Nucleus accumbens (tissue), 56 donors: Measurements from ENCODE around the gene MRGPRE.

Experiments
- DNase-seq, 56 donors: peaks; one replicate each; lab custom pipeline; 2025; lab: John Stamatoyannopoulos, UW

Gene MRGPRE

DNA sequence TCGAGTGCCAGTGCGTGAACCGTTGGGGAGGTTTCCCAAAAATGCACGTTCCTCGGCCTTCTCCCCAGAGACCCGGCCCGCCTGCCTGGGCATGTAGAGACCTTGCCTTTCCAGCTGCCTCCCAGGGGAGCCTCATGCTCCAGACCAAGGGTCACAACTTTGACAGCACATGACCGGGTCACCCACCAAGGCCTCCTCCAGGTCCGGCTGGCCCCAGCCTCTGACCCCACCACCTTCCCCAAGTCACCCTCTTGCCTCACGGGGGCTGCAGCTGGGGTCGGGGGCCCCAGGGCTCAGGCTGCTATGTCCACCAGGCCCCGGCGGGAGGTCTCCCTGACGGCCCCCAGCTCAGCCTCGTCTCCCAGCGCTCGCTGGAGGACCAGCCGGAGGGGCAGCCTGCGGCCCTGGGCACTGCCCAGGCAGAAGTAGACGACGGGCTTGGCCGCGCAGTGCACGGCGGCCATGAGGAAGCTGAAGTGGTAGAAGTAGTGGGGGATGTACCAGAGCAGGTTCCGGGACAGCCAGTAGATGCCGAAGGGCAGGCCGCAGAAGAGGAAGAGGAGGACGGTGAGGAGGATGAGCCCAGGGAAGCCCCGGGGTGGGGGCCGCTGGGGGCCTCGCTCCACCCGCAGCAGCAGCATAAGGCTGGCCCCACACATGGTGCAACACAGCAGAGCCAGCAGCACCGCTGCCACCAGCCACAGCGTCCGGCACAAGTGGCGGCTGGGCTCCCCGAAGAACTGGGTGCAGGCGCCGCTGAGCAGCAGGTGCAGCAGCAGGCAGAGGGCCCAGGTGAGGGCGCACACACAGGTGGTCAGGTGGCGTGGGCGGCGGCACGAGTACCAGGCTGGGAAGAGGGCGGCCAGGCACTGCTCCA lies 4.4 kb downstream of the MRGPRE start:
- no peak for DNase-seq

DNA sequence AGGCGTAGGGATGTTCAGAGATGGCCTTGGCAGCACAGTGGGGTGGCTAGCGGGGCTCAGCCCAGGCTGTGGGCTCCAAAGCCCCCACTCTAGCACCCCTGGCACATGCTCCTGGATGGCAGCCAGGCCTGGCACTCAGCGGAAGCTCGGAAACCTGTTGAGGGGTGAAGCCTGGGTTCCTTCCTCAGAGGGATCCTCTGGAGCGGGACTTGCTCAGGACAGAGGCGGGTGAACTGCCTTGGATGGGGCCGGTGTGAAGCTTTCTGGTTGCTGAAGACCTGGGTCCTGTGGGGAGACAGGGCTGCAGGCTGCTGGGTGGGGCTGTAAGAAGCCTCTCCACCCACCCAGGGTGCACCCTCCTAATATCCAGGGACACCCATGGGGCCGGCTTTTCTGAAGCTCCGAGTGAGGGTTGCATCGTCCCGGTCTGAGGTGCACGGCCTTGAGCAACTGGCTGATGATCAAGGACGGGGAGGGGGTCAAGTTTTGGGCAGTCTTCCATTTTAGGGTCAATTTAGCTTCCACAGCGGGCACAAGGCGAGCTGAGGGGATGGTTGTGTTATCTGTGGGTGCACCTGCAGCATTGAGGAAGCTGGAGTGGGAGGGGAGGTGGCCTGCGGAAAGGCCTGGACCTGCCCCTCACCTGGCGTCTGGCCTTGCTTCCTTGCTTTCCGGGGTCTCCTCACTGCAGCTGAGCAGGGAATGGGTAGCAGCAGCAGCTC lies 5.2 kb downstream of the MRGPRE start:
- no peak for DNase-seq

DNA sequence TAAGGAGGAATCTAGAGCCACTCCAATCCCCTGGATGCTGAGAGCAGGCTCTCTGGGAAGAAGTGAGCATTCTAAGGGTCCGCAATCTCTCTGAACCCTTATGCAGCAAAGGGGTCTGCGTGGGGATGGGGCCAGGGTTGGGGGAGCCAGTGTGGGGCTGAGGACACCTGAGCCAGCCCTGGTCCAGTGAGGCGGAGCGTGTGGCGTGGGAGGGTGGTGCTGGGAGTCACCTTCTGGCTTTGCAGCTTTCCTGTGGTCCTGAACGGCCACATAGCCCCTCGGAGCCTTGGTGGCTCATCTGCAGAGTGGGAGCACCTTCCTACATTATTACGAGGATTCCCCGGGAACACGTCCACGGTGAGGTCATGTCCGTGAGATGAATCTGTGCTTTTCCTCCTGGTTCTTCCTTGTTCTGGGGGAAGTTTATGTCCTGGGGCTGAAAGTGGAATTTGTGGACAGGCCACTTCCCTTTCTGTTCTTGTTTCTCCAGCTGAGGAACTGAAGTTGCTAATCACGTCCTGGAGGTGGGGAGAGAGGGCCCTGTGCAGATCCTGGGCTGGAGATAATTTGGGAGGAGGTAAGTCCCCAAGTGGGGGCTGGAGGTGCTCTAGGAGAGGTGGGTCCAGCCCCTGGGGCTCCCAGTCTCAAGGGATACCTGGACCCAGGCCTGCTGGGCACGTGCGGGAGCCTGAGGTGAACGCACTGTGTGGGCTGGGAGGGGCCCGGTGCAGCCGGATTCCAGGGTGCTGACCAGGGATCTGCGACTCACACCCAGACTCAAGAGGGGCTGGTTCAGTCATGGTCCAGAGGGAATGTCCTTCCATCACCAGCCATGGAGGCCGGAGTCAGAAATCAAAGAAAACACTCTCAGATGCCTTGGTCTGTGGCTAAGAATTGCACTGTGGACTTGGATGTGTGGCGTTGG lies 6.1 kb downstream of the MRGPRE start:
- no peak for DNase-seq

DNA sequence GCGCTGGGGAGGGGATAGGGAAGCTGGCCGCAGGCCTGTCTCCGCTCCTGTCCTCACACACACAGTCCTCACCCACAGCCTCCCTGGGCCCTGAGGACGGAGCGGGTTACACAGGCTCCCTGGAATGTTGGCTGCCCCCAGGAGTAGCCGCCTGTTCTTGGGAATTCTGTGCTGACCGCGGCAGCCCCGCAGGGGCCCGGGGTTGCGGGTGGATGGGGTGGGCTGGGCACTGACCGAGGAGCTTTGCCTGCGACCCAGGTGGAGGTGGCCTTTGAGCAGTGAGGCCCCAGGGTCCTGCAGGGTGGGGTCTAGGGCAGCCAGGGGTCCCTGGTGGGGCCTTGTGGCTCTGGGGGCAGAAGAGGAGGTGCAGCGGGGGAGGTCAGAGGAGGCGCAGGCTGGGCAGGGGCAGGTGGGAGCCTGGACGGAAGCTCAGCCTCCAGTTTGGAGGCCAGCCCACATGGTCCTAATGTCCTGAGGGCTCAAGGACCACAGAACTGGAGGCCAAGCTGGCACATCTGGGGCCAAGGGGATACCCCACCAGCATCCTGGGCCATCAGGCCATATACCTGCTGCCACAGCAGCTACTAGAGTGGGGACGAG lies 7.0 kb downstream of the MRGPRE start:
- no peak for DNase-seq

DNA sequence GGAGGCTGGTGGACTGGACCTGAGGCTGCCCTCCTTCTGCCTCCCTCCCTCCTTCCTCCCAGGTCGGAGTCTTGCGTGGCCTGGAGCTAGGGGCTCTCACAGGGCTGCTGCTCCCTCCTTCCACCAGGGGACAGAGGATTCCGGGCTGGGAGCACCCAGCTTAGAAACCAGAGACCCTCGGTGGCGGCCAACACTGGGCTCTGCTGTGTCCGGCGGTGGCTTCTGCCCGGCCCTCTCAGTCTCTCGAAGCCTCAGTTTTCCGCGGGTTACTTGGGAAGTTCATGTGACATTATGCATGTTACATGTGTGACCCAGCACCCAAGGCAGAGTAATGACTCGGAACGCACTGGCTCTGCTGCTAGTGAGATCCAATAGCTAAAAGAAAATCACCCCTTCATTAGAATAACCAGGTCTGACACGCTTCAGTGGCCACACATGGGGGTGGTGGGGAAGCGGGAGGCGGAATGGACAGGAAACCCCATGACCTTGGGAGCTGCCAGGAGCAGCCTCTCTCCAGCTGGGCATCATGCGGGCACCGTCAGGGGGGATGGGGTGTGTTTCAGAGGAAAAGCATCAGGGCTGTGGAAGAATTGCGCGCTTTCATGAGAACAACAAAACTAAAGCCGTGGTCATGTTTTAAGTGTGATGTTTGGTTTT lies 7.7 kb downstream of the MRGPRE start:
- DNase-seq: no peak

DNA sequence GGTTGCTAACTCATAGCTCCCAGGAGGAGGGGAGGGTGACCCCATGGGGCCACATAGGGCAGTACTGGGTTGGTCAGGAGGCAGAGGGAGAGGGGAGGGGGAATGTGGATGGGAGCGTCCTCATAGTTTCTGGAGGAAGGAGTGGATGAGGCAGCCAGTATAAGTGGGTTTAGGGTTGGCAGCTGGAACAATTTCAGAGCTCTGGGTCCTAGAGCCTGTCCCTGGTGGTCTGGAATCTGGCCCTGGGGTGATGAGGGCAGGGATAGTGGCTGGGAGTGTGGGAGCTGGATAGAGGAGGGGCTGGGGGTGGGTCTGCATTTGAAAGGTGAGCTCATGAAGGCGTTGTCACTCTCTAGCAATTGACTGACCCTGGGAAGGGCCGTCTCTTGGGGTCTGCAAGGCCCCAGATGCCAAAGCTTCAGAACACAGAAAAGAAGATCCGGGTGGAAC lies 8.3 kb downstream of the MRGPRE start:
- DNase-seq: no peak

DNA sequence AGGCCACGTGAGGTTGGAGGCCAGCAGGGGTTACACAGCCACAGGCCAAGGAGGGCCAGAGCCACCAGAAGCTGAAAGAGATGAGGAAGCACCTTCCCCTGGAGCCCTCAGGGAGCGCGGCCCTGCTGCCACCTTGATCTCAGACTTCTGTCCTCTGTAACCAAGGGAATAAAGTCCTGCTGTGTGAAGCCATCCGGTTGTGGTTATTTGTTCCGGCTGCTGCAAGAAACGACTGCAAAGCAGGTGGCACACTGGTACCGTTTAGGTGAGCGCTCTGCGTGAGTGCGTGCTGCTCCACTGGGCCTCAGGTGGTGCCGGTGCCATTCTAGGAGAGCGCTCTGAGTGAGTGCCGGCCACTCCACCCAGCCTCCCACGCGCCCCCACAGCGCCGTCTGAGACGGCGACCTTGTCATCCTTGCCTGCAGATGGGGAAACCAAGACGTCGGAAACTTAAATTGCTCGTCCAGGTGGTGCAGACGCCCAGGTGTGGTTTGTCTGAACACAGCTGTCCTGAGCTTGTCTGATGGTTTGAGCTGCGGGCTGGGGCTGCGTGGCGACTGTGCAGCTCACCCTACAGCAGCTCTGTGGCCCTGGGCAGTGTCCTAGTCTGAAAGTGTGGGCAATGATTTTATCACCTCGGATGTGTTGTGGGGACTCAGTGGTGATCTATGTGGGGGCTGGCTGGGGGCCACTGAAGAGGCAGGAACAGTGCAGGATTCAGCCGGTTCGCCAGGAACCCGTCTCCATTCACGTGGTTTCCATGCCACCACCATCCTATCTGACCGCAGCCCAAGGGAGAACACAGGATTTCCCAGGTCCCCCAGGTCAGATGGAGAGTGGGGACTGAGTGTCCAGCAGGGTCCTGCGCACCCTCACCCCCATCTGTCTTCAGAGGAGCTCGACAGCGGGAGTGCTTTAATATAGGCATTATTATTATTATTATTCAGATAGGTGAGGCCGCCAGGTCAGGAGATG lies 9.0 kb downstream of the MRGPRE start:
- no peak for DNase-seq

DNA sequence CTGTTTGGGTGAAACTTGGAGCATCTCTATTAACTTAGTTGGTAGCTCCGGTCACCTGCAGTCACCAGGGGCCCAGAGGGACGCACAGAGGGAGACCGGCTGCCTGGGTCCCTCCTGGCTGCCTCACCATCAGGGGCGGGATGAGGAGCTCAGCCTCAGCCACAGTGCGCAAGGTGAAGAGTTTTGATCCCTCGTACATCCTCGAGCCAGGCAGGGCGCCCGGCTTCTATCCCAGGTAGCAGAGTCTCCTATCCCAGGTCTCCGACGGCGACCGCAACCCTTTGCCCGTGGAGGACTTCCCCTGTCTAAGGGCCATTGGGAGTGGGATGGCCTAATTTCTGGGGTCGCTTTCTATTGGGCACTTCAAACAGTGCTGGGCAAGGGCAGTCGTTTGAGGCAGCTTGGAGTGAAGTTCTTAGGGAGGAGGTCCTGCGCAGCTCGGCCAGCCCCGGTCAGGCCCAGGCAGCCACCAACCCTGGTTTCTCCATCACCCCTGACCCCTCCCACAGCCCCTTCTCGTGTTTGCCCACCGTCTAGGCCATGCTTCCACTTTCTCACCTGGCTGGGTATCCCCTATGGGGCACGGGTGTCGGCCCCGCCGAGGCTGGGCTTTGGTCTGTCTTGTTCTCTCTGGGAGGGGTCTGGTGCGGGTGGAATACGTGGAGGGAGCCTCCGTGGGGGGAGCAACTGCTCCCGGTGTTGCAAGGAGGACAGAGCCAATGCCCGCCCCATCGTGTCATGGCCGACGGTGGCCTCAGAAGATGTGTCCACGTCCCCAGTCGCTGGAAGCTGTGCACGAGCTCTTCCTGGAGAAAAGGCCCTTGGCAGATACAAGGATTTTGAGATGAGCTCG lies 10.0 kb downstream of the MRGPRE start:
- no peak for DNase-seq

DNA sequence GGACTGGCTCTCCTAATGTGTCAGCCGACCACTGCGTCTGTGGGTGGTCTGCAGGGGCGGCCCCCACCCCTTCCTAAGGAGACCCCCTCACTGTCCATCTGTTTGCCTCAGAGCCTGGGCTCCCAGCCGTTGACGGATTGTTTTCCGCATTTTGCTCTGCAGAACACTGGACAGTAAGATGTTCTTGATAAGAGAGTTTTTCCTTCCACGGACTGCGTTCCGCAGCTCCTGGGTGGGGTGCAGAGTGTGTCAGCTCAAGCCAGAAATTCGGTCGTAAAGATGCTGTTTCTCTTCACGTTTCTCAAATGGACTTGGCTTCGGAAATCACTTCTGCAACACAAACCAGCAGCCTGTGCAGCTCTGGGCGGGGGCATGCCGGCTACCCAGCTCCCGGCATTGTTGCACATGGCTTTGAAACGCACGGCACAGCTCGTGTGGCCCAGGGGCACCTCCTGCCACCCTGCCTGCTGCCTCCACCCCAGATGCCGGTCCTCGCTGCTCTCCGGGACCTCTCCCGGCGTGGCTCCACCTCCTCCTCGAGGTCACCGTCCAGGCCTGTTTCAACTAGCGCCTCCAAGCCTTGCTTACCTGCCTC lies 10.7 kb downstream of the MRGPRE start:
- no peak for DNase-seq

DNA sequence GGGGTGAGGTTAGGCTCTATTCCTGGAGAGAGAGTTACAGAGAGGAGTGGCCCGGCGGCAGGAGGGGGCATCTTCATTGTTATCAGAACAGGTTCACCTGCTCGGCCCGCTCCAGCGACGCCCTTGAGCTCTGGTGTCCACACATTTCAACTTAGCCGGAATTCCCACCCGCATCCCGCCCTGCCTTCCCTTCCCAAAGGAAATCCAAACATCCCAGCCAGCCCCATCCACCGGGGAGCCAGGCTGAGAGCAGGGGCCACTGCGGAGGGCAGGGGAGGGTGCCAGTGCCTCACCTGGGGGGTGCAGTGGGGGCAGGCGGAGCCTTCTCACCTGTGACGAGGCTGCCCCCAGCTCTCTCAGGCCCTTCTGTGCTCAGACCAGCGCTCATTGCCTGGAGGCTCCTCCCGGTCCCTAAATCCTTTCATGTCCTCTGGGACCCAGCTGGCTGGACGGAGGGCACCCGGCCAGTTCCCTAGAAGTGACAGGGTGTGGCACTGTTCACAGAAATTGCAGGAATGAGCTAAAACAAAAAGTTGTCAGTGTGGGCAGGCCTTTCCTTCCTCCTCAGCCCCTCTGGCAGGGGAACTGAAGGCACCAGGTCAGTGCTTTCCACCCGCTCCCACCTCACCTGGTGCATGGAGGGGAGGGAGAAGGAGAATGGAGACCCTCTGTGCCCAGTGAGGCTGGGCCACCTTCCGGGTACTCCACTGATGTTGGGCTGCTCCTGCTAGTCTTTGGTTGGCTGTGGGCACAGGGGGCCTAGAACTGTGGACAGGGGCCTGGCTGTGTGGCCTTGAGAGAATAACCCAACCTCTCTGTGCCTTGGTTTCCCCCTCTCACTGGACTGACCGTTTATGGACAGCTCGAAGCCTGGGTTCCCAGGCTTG lies 11.5 kb downstream of the MRGPRE start:
- no peak for DNase-seq

DNA sequence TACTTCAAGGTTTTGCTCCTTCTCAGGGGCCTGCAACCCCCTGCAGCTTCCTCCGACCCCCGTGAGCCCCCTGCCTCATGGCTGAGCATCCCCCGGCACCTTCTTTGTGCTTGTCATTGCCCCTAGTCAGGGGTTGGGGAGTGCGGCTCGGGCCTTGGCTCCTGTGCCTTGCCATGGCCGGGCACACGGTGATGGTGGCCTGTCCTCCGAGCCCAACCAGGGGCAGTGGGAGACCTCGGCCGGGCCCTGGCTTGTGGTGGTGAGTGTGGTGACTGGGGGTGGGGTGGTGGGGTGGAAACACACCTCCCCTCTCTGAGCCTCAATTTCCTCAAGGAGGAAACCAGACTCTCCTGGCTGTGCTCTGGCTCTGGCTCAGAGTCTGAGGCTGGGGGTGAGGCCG lies 12.1 kb downstream of the MRGPRE start:
- DNase-seq: no peak

DNA sequence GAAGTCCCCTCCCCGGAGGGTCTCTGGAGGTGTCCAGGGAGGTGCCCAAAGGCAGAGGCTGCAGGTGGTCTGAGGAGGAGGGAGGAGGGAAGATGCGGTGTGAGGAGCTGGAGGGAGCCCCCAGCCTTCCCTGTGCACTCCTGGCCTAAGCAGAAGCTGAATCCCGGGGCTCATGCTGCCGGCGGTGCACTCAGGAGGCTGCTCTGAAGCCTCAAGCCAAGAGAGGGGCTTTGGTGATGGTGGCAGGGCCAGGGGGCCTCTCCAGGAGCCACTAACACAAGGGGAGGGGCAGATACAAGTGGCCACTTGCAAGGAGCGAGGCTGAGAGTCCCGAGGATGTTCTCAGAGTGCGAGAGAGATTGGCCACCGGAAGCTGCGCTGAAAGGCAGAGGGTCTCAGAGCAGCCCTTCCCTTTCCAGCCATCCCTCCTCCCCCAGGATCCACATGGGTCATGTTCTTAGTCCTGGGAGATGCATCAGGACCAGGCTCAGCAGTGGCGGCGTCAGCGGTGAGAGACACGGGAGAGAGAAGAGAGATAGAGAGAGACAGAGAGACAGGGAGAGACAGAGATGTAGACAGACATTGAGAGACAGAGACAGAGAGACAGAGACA lies 12.8 kb downstream of the MRGPRE start:
- no peak for DNase-seq

DNA sequence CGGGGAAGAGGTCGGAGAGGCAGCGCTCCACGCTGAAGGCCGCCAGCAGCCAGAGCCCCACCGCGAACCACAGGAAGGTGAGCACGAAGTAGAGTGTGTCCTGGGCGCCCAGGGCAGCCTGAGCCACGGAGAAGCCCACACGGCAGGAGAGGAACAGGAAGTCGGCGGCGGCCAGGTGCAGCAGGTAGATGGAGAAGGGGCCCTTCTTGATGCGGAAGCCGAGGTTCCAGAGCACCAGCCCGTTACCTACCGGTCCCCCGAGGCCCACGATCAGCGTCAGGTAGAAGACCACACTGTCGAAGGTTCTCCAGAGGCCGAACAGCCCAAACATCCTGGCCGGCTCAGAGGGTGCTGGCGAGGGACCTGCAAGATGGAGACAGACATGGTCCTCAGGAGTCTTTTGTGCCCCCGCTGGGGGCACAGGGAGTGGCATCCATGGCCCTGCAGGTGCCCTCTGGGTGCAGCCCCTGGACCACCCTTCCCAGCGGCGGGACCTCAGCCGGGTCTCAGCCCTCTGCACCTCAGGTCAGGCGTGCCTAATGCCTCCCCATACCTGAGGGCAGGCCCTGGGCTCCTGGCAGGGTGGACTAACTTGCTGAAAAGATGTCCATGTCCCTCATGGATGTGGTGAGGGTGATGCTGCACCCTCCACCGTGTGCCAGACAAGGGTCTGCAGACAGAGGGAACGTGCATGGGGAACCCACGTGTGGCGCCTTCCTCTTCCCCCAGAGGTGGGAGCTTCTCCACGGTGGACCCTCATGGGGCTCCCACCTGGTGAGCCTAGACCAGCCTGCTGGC lies 13.5 kb downstream of the MRGPRE start, which contains the start of gene MRGPRG:
Gene MRGPRG (minus strand): TSS at position 331 of the 798 bp plus-strand sequence. CDS start 0 bp downstream, at position 331.
- no peak for DNase-seq

DNA sequence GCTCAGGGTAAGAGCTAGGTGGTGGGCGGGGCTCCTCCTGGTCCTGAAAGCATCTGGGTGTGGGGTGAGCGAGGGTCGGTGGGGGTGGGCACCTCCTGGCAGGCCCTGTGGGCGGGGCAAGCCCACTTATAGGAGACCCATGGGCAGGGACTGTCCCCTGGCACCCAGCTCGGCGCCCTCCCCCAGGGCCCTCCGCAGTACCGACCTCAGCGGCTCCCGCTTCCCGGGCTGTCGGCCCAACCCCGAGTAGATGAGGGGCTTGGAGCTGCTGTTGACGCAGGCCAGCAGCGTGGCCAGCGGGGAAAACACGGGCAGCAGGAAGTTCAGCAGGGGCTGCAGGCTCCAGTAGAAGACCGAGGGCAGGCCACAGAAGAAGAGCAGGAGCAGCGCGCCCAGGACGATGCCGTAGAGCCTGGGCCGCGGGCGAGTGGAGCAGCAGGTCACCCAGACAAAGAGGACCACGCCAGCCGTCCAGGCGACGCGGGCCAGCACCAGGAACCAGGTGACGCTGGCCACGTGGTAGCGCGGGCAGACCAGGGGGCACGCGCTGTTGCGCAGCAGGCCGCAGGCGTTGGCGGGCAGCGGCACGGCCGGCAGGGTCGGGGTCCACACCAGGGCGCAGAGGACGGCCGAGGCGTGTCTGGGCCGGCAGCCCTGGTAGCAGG lies 14.3 kb downstream of the MRGPRE start:
- no peak for DNase-seq
